Adrenal gland (tissue), 5 donors: ENCODE data around the gene MOB3B.

Experiments used
- POLR2A ChIP-seq, 2 donors: fragments of 450-650 bp; IDR thresholded peaks; one replicate each; pipeline ENCODE4 v1.6.1; 2017; ENCODE audit warnings: antibody characterized with exemption in 2 of 2, mild to moderate bottlenecking in 2 of 2, moderate library complexity in 1 of 2
- TF ChIP-seq, protein P1 (sequence below), 6 experiments: fragments of 450-650 bp in 4 of 6; fragments of 200-600 bp in 2 of 6; sonication (generic) in 1 of 6; IDR thresholded peaks; 1 replicate in 5 of 6; 2 replicates in 1 of 6; pipeline versions ENCODE4 v1.5.1 to v1.8.0; 2016 to 2021; ENCODE audit warnings: antibody characterized with exemption in 6 of 6, mild to moderate bottlenecking in 2 of 6, moderate library complexity in 1 of 6
- donor health status: DM: no; HTN: no; CAD: no.

DNA sequence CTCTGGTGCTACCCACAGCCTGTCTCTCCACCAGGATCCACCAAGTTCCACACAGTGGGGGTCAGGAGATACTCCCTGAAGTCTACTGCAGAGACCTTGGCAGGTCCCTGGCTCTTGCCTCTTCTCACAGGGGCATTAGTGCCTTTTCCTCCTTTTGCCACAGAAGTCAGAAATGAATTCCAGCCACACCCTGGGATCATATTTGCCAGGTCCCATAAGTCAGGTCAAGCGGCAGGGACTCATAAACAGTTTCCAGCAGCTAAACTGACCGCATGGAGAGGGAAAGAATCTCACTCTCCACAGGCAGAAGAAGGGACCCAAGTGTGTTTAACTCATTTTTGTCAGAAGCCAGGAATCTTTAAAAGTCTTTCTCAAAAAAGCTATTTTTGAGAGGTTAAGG, 18.8 kb downstream of the MOB3B start:
- TF ChIP-seq, protein P1, sequence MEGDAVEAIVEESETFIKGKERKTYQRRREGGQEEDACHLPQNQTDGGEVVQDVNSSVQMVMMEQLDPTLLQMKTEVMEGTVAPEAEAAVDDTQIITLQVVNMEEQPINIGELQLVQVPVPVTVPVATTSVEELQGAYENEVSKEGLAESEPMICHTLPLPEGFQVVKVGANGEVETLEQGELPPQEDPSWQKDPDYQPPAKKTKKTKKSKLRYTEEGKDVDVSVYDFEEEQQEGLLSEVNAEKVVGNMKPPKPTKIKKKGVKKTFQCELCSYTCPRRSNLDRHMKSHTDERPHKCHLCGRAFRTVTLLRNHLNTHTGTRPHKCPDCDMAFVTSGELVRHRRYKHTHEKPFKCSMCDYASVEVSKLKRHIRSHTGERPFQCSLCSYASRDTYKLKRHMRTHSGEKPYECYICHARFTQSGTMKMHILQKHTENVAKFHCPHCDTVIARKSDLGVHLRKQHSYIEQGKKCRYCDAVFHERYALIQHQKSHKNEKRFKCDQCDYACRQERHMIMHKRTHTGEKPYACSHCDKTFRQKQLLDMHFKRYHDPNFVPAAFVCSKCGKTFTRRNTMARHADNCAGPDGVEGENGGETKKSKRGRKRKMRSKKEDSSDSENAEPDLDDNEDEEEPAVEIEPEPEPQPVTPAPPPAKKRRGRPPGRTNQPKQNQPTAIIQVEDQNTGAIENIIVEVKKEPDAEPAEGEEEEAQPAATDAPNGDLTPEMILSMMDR (IDR thresholded peaks at IDR 0.05): no peak
- no peak for TF ChIP-seq POLR2A (IDR thresholded peaks at IDR 0.05)
